Endothelial cell of umbilical vein (primary cell): ENCODE data around the gene FRYL. TPM values are rescaled to one million over a fixed set of nuclear protein-coding genes. Genes with fewer than 3 reads are reported as not detected.

Experiments
- BruUV-seq: library from RNA; stranded (reverse); fragments of 400-500 nt; replicated peaks from 2 replicates; lab custom pipeline; 2021; lab: Mats Ljungman, UMichigan
- CTCF ChIA-PET: fragments of 300-600, 350-600 bp; sonication (Branson Sonifier 250); formaldehyde crosslinking; loops from one replicate; lab custom pipeline; 2021; ENCODE audit warnings: antibody characterized with exemption, inconsistent platforms; lab: Charles Lee
- POLR2A ChIA-PET: fragments of 300-600, 350-600 bp; sonication (Branson Sonifier 250); formaldehyde crosslinking; loops from one replicate; lab custom pipeline; 2021; ENCODE audit warnings: antibody characterized with exemption, inconsistent platforms; lab: Charles Lee
- DNase-seq: peaks from one replicate; pipeline ENCODE4 v3.0.0-alpha.2; 2011; ENCODE audit warnings: low read depth, low spot score
- FAIRE-seq: peaks from 2 replicates; lab custom pipeline; 2011; peaks lifted over from hg19 to GRCh38; lab: Jason Lieb, UNC
- H2AFZ ChIP-seq: 2 replicates; pipeline ENCODE4 v1.6.0; 2012; ENCODE audit warnings: low read depth, low read length, control low read depth, inconsistent platforms
- H3K27ac ChIP-seq: 2 replicates; pipeline ENCODE4 v1.5.1; 2011; ENCODE audit warnings: low read depth, mild to moderate bottlenecking, control low read depth, low read length, moderate library complexity; ENCODE audit not compliant: insufficient read depth
- H3K27me3 ChIP-seq, 2 experiments: 2 replicates each; pipeline versions ENCODE4 v1.6.0 to v1.6.1; 2011; ENCODE audit warnings: low read length in 2 of 2, mixed read lengths in 1 of 2; ENCODE audit not compliant: control insufficient read depth in 2 of 2, insufficient read depth in 2 of 2
- H3K36me3 ChIP-seq, 2 experiments: 2 replicates in 1 of 2; 3 replicates in 1 of 2; pipeline ENCODE4 v1.5.1; 2011; ENCODE audit warnings: low read length in 2 of 2, mild to moderate bottlenecking in 1 of 2, moderate library complexity in 1 of 2; ENCODE audit not compliant: control insufficient read depth in 2 of 2, insufficient read depth in 2 of 2; ENCODE audit errors: extremely low read depth in 1 of 2
- H3K4me1 ChIP-seq: 3 replicates; pipeline ENCODE4 v1.5.1; 2011; ENCODE audit warnings: mild to moderate bottlenecking, low read length; ENCODE audit not compliant: control insufficient read depth, insufficient read depth; ENCODE audit errors: extremely low read depth
- H3K4me2 ChIP-seq: 2 replicates; pipeline ENCODE4 v1.6.1; 2011; ENCODE audit warnings: low read length, control low read depth, mixed read lengths; ENCODE audit not compliant: insufficient read depth
- H3K4me3 ChIP-seq, 3 experiments: fragments of 200-600 bp in 1 of 3; sonication (generic), shearing (Covaris generic) in 1 of 3; replicated peaks in 1 of 3; 2 replicates each; pipeline ENCODE4 v1.5.1; 2011 to 2016; ENCODE audit warnings: control low read depth in 3 of 3, low read length in 3 of 3, mild to moderate bottlenecking in 2 of 3, inconsistent platforms in 1 of 3, low read depth in 1 of 3, moderate library complexity in 1 of 3; ENCODE audit not compliant: insufficient read depth in 1 of 3
- H3K79me2 ChIP-seq: 2 replicates; pipeline ENCODE4 v1.6.0; 2012; ENCODE audit warnings: low read length, inconsistent platforms; ENCODE audit not compliant: control insufficient read depth, insufficient read depth
- H3K9ac ChIP-seq: replicated peaks from 2 replicates; pipeline ENCODE3; 2011; ENCODE audit warnings: low read length, control low read depth; ENCODE audit not compliant: insufficient read depth; ENCODE audit errors: extremely low read depth
- H3K9me1 ChIP-seq: replicated peaks from 3 replicates; pipeline ENCODE4 v1.6.0; 2011; ENCODE audit warnings: mild to moderate bottlenecking, low read length; ENCODE audit not compliant: control insufficient read depth, insufficient read depth; ENCODE audit errors: extremely low read depth
- H3K9me3 ChIP-seq: replicated peaks from 2 replicates; pipeline ENCODE4 v1.5.1; 2012; ENCODE audit warnings: low read length, inconsistent platforms; ENCODE audit not compliant: control insufficient read depth, insufficient read depth
- H4K20me1 ChIP-seq: replicated peaks from 2 replicates; pipeline ENCODE3; 2011; ENCODE audit warnings: mild to moderate bottlenecking, low read length; ENCODE audit not compliant: control insufficient read depth, insufficient read depth; ENCODE audit errors: extremely low read depth
- CTCF ChIP-seq, 2 donors: IDR thresholded peaks; 1 replicate in 1 of 2; 2 replicates in 1 of 2; pipeline ENCODE4 v1.5.1; 2011; ENCODE audit warnings: low read length in 2 of 2, mild to moderate bottlenecking in 2 of 2, moderate library complexity in 2 of 2, control low read depth in 1 of 2, inconsistent platforms in 1 of 2, low read depth in 1 of 2; ENCODE audit not compliant: insufficient read depth in 1 of 2; ENCODE audit errors: extremely low read depth in 1 of 2
- EZH2 ChIP-seq: IDR thresholded peaks from 2 replicates; pipeline ENCODE4 v1.6.1; 2012; ENCODE audit warnings: borderline replicate concordance, low read depth, mild to moderate bottlenecking, moderate library complexity, low read length, inconsistent platforms; ENCODE audit not compliant: severe bottlenecking
- FOS ChIP-seq: IDR thresholded peaks from 2 replicates; pipeline ENCODE4 v1.6.1; 2011; ENCODE audit warnings: mild to moderate bottlenecking, low read length, moderate library complexity, borderline replicate concordance; ENCODE audit not compliant: insufficient read depth
- GATA2 ChIP-seq: IDR thresholded peaks from 2 replicates; pipeline ENCODE4 v1.7.0; 2011; ENCODE audit warnings: low read depth, mild to moderate bottlenecking, moderate library complexity, mixed read lengths, low read length; ENCODE audit not compliant: insufficient read length, insufficient read depth
- JUN ChIP-seq: IDR thresholded peaks from 2 replicates; pipeline ENCODE4 v1.6.1; 2011; ENCODE audit warnings: borderline replicate concordance, low read depth; ENCODE audit not compliant: insufficient read length, insufficient read depth
- MAX ChIP-seq: IDR thresholded peaks from 2 replicates; pipeline ENCODE4 v1.6.1; 2011; ENCODE audit not compliant: insufficient read depth, insufficient read length
- MYC ChIP-seq: IDR thresholded peaks from one replicate; pipeline ENCODE4 v1.6.1; 2011; ENCODE audit warnings: mild to moderate bottlenecking, low read depth, low read length
- POLR2A ChIP-seq: IDR thresholded peaks from 2 replicates; pipeline ENCODE4 v1.6.1; 2012; ENCODE audit warnings: low read depth, mild to moderate bottlenecking, control low read depth, low read length
- POLR2AphosphoS5 ChIP-seq: IDR thresholded peaks from 2 replicates; pipeline ENCODE4 v1.6.1; 2012; ENCODE audit warnings: low read depth, mild to moderate bottlenecking, control low read depth, low read length, moderate library complexity; ENCODE audit not compliant: insufficient read depth
- dilution Hi-C: fragments of 300-500 bp; cut with MboI; formaldehyde crosslinking; loops from one replicate; pipeline ENCODE4 v1.15.0; 2019; ENCODE audit warnings: low sequenced_read_pairs; ENCODE audit not compliant: extremely low pct_ligation_motif_present
- intact Hi-C: fragments of 100-400 bp; cut with micrococcal nuclease; formaldehyde crosslinking; loops from one replicate; pipeline ENCODE4 v1.10.0; 2022
- polyA plus RNA-seq, 4 experiments: library from polyadenylated mRNA; depleted of rRNA in 3 of 4; stranded (reverse) in 3 of 4; unstranded in 1 of 4; fragments of >200 nt; gene quantifications; 2 replicates each; pipeline versions ENCODE4 v1.2.1 to v1.2.3, GENCODE V29; 2011 to 2012; ENCODE audit warnings: missing spikeins in 1 of 4
- total RNA-seq: library from RNA; stranded (reverse); gene quantifications from 2 replicates; pipeline ENCODE4 v1.2.3, GENCODE V29; 2021

FRYL gene
- total and polyA plus RNA-seq, 2 donors (not counting 3 experiments of a cell fraction or from before 2014, with no cell fraction given), result 17.0 to 84.9 TPM

DNA sequence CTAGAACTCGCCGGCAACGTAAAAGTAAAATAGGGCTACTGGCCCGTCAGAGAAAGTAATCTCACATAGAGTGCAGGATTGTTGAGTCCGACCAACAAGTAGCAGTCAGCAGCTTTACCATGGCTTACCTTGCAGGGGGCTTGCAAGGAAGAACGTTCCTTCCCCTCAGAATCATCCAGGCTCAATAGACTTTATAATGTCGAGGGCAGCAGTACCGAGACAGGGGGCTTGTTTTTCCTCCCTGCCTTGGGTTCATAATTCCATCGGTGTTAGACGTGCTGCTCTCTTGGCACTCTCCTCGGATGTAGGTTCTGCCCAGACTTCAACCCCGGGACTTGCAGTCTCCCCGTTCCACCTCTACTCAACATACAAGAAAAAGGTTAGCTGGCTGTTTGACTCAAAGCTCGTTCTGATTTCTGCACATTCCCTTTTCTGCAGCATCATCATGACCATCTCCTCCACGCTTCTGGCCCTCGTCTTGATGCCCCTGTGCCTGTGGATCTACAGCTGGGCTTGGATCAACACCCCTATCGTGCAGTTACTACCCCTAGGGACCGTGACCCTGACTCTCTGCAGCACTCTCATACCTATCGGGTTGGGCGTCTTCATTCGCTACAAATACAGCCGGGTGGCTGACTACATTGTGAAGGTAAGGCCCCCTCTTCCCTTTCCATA is 295.4 kb downstream of the FRYL start:
- DNase-seq (no peak), FAIRE-seq (no peak)
- TF ChIP-seq FOS (no peak), GATA2 (no peak), JUN (no peak), MYC (no peak), MAX (no peak), CTCF (IDR thresholded peaks at IDR 0.05; ENCODE audit: extremely low read depth in 1 of 2, insufficient read depth in 1 of 2, low read depth in 1 of 2, low read length in 2 of 2) (no peak), EZH2 (no peak), POLR2A (no peak), POLR2AphosphoS5 (no peak)
- Histone ChIP-seq H3K79me2 (no peaks in the 10 kb centered on the region), H2AFZ (no peak overlapping the region), H3K27ac (no peak overlapping the region), H3K4me3 (no peak overlapping the region), H3K9me3 (no peaks in the 10 kb centered on the region), H3K4me1 (no peaks in the 10 kb centered on the region), H3K4me2 (no peak overlapping the region), H3K36me3 (no peaks in the 10 kb centered on the region), H3K9me1 (no peaks in the 10 kb centered on the region), H3K9ac (no peak overlapping the region), H4K20me1 (no peaks in the 10 kb centered on the region), H3K27me3 (peaks cover 55 to 85% of the 10 kb centered on the region in 2 experiments)
- BruUV-seq, result no TSS peak
- dilution Hi-C loops (no loop called here), intact Hi-C loops (no loop called here)
- ChIA-PET POLR2A (no interaction called here), CTCF (no interaction called here)
